ENCODE data around the gene GRIA2. TPM values are rescaled to one million over a fixed set of nuclear protein-coding genes. Genes with fewer than 3 reads are reported as not detected.

The GRIA2 gene
- total and polyA plus RNA-seq, 4 donors = 0.28 TPM; not detected in 3

- no peaks in the 10 kb centered on the region for H3K4me1 ChIP-seq (ENCODE audit: control insufficient read depth in 4 of 4, insufficient read depth in 4 of 4, low read length in 3 of 4)
- H3K27ac ChIP-seq (ENCODE audit: low read depth in 1 of 2, low read length in 2 of 2) = no peak overlapping the region
- H3K9ac ChIP-seq (ENCODE audit: low read depth in 1 of 2, low read length in 2 of 2) = no peak overlapping the region
- DNase-seq (ENCODE audit: low spot score) = no peak
- no peak for TF ChIP-seq ZBTB33 (IDR thresholded peaks at IDR 0.05)
- no peak for TF ChIP-seq EGR1 (IDR thresholded peaks at IDR 0.05; ENCODE audit: low read depth in 2 of 2)
- no peak for TF ChIP-seq HNF4A (conservative IDR thresholded peaks at IDR 0.05)
- TF ChIP-seq JUND (IDR thresholded peaks at IDR 0.05) = no peak
- TF ChIP-seq TAF1 (conservative IDR thresholded peaks at IDR 0.05) = no peak
- TF ChIP-seq RXRA (IDR thresholded peaks at IDR 0.05) = no peak
- no peak for TF ChIP-seq MAX (IDR thresholded peaks at IDR 0.05)
- TF ChIP-seq ATF3 (IDR thresholded peaks at IDR 0.05) = no peak
- TF ChIP-seq SP1 (IDR thresholded peaks at IDR 0.05) = no peak
- TF ChIP-seq FOXA1 (IDR thresholded peaks at IDR 0.05) = no peak
- TF ChIP-seq REST (IDR thresholded peaks at IDR 0.05) = no peak
- no peaks in the 10 kb centered on the region for H3K36me3 ChIP-seq (ENCODE audit: control insufficient read depth in 4 of 4, insufficient read depth in 3 of 4, low read depth in 1 of 4, low read length in 3 of 4)
- H3K27me3 ChIP-seq (ENCODE audit: control insufficient read depth in 4 of 4, insufficient read depth in 4 of 4, low read length in 3 of 4) = no peaks in the 10 kb centered on the region
- peaks cover 0 to 3% (median 0%) of the 10 kb centered on the region in 4 donors for H3K9me3 ChIP-seq (ENCODE audit: control insufficient read depth in 4 of 4, low read length in 3 of 4)
- H3K4me3 ChIP-seq (ENCODE audit: low read depth in 1 of 3, low read length in 3 of 3) = no peak overlapping the region
- WGBS = 41% methylated on average over 4 of the region's 4 CpGs
Measured at GRCh38 chr4:157363360-157363759, 142.8 kb downstream of the GRIA2 start.

- 65% methylated on average over 3 of the region's 3 CpGs for WGBS
- no peak for TF ChIP-seq TAF1 (conservative IDR thresholded peaks at IDR 0.05)
- TF ChIP-seq CTCF (IDR thresholded peaks at IDR 0.05; ENCODE audit: low read depth, low read length, missing input control) = no peak
- no peak for TF ChIP-seq FOXA2 (IDR thresholded peaks at IDR 0.05)
- TF ChIP-seq RAD21 (IDR thresholded peaks at IDR 0.05) = no peak
- no peak for TF ChIP-seq MAX (IDR thresholded peaks at IDR 0.05)
- no peak for TF ChIP-seq ATF3 (IDR thresholded peaks at IDR 0.05)
- no peak for TF ChIP-seq FOXA1 (IDR thresholded peaks at IDR 0.05)
- TF ChIP-seq REST (IDR thresholded peaks at IDR 0.05) = no peak
- no peak for TF ChIP-seq YY1 (IDR thresholded peaks at IDR 0.05)
- no peak for TF ChIP-seq RXRA (IDR thresholded peaks at IDR 0.05)
- TF ChIP-seq EGR1 (IDR thresholded peaks at IDR 0.05; ENCODE audit: low read depth in 2 of 2) = no peak
- no peak for TF ChIP-seq HNF4G (IDR thresholded peaks at IDR 0.05)
- TF ChIP-seq GABPA (IDR thresholded peaks at IDR 0.05 in 1 of 2, conservative IDR thresholded peaks at IDR 0.05 in 1 of 2) = no peak
- TF ChIP-seq NR2F2 (IDR thresholded peaks at IDR 0.05) = no peak
- no peak for DNase-seq (ENCODE audit: low spot score)
Measured at GRCh38 chr4:157372154-157372553, 151.6 kb downstream of the GRIA2 start.

More at GRCh38 chr4:157372154-157372553, 151.6 kb downstream of the GRIA2 start:
- Histone ChIP-seq H3K4me3 (ENCODE audit: low read depth in 1 of 3, low read length in 3 of 3) (no peak overlapping the region), H3K27ac (ENCODE audit: low read depth in 1 of 2, low read length in 2 of 2) (no peak overlapping the region), H3K9me3 (ENCODE audit: control insufficient read depth in 4 of 4, low read length in 3 of 4) (no peaks in the 10 kb centered on the region), H3K27me3 (ENCODE audit: control insufficient read depth in 4 of 4, insufficient read depth in 4 of 4, low read length in 3 of 4) (no peaks in the 10 kb centered on the region), H3K9ac (ENCODE audit: low read depth in 1 of 2, low read length in 2 of 2) (no peak overlapping the region), H3K4me1 (ENCODE audit: control insufficient read depth in 4 of 4, insufficient read depth in 4 of 4, low read length in 3 of 4) (no peaks in the 10 kb centered on the region), H3K36me3 (ENCODE audit: control insufficient read depth in 4 of 4, insufficient read depth in 3 of 4, low read depth in 1 of 4, low read length in 3 of 4) (no peaks in the 10 kb centered on the region)
